ENCODE data around the gene ANKRD30A. TPM values are rescaled to one million over a fixed set of nuclear protein-coding genes. Genes with fewer than 3 reads are reported as not detected.

ANKRD30A gene
- polyA plus RNA-seq, 1 of the 3 experiments (the other 2 are of a cell fraction), result not detected

GRCh38 chr10:37095792-37096573 is 29.4 kb upstream of the ANKRD30A start (continued):
- TF ChIP-seq, protein P1, sequence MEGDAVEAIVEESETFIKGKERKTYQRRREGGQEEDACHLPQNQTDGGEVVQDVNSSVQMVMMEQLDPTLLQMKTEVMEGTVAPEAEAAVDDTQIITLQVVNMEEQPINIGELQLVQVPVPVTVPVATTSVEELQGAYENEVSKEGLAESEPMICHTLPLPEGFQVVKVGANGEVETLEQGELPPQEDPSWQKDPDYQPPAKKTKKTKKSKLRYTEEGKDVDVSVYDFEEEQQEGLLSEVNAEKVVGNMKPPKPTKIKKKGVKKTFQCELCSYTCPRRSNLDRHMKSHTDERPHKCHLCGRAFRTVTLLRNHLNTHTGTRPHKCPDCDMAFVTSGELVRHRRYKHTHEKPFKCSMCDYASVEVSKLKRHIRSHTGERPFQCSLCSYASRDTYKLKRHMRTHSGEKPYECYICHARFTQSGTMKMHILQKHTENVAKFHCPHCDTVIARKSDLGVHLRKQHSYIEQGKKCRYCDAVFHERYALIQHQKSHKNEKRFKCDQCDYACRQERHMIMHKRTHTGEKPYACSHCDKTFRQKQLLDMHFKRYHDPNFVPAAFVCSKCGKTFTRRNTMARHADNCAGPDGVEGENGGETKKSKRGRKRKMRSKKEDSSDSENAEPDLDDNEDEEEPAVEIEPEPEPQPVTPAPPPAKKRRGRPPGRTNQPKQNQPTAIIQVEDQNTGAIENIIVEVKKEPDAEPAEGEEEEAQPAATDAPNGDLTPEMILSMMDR (IDR thresholded peaks at IDR 0.05), result no peak
- TF ChIP-seq FOXM1 (IDR thresholded peaks at IDR 0.05; ENCODE audit: low read depth) (no peak), NRF1 (IDR thresholded peaks at IDR 0.05; ENCODE audit: low read depth, low read length) (no peak), TCF12 (IDR thresholded peaks at IDR 0.05) (no peak), YY1 (IDR thresholded peaks at IDR 0.05; ENCODE audit: low read depth) (no peak), GABPA (IDR thresholded peaks at IDR 0.05; ENCODE audit: low read depth) (no peak), FOXJ3 (CRISPR knock-in tag; IDR thresholded peaks at IDR 0.05) (no peak), FOSL2 (IDR thresholded peaks at IDR 0.05; ENCODE audit: borderline replicate concordance, low read depth) (no peak), ELF1 (IDR thresholded peaks at IDR 0.05) (no peak), TEAD4 (IDR thresholded peaks at IDR 0.05; ENCODE audit: borderline replicate concordance, insufficient read depth) (no peak), RCOR1 (IDR thresholded peaks at IDR 0.05; ENCODE audit: low read length) (no peak), USF2 (IDR thresholded peaks at IDR 0.05; ENCODE audit: borderline replicate concordance, low read depth, low read length) (no peak)

GRCh38 chr10:37101261-37101660 is 24.1 kb upstream of the ANKRD30A start:
- no peaks in the 10 kb centered on the region for H3K9me3 ChIP-seq
- H3K27ac ChIP-seq (ENCODE audit: low read depth in 2 of 2, low read length in 1 of 2), result no peak overlapping the region
- H3K79me2 ChIP-seq (ENCODE audit: insufficient read depth), result no peaks in the 10 kb centered on the region
- H3K9me2 ChIP-seq, result no peaks in the 10 kb centered on the region
- DNase-seq, result no peak
- no peak overlapping the region for H3K4me2 ChIP-seq
- H3K4me3 ChIP-seq (ENCODE audit: low read depth in 2 of 2, low read length in 1 of 2), result no peak overlapping the region
- TF ChIP-seq ZBTB33 (IDR thresholded peaks at IDR 0.05; ENCODE audit: borderline replicate concordance, low read depth) (no peak), REST (IDR thresholded peaks at IDR 0.05; ENCODE audit: low read depth, low read length) (no peak), TAF1 (IDR thresholded peaks at IDR 0.05; ENCODE audit: borderline replicate concordance, low read depth, low read length) (no peak), GABPA (IDR thresholded peaks at IDR 0.05; ENCODE audit: low read depth) (no peak), RAD21 (IDR thresholded peaks at IDR 0.05; ENCODE audit: low read length) (no peak), POLR2AphosphoS5 (IDR thresholded peaks at IDR 0.05; ENCODE audit: low read depth, low read length) (no peak), SIN3A (IDR thresholded peaks at IDR 0.05; ENCODE audit: borderline replicate concordance, low read depth, low read length) (no peak), NRF1 (IDR thresholded peaks at IDR 0.05; ENCODE audit: low read depth, low read length) (no peak), SMC3 (IDR thresholded peaks at IDR 0.05; ENCODE audit: low read depth, low read length) (no peak), EZH2phosphoT487 (IDR thresholded peaks at IDR 0.05; ENCODE audit: borderline replicate concordance, low read depth) (no peak)
- TF ChIP-seq, protein P2, sequence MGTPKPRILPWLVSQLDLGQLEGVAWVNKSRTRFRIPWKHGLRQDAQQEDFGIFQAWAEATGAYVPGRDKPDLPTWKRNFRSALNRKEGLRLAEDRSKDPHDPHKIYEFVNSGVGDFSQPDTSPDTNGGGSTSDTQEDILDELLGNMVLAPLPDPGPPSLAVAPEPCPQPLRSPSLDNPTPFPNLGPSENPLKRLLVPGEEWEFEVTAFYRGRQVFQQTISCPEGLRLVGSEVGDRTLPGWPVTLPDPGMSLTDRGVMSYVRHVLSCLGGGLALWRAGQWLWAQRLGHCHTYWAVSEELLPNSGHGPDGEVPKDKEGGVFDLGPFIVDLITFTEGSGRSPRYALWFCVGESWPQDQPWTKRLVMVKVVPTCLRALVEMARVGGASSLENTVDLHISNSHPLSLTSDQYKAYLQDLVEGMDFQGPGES (IDR thresholded peaks at IDR 0.05; ENCODE audit: low read depth, low read length), result no peak
- no peaks in the 10 kb centered on the region for H4K20me1 ChIP-seq (ENCODE audit: insufficient read depth)
- no peaks in the 10 kb centered on the region for H3K4me1 ChIP-seq (ENCODE audit: control insufficient read depth in 1 of 2, insufficient read depth in 2 of 2, low read depth in 1 of 2, low read length in 1 of 2)
- no peaks in the 10 kb centered on the region for H3F3A ChIP-seq (replicated peaks; ENCODE audit: insufficient read depth)
- H3K36me3 ChIP-seq (replicated peaks in 1 of 2; ENCODE audit: control insufficient read depth in 1 of 2, insufficient read depth in 2 of 2, low read length in 1 of 2), result no peaks in the 10 kb centered on the region
- ChIA-PET POLR2A (no interaction called here), CTCF (no interaction called here)
- H2AFZ ChIP-seq (ENCODE audit: low read depth), result no peak overlapping the region
- no peak overlapping the region for H3K9ac ChIP-seq
- H3K27me3 ChIP-seq (ENCODE audit: insufficient read depth), result no peaks in the 10 kb centered on the region
- 13% methylated on average over 3 of the region's 3 CpGs for WGBS (ENCODE audit: low lambda C conversion rate)
